Skin epidermis (tissue), 12 donors: ENCODE data around the gene NFIB.

Experiments used
- H3K27ac ChIP-seq, 21 experiments: fragments of 200-600 bp; sonication (generic) in 11 of 21; one replicate each; pipeline ENCODE4 v1.5.0; 2020; ENCODE audit warnings: mild to moderate bottlenecking in 3 of 21, inconsistent platforms in 2 of 21, moderate library complexity in 2 of 21
- H3K4me3 ChIP-seq, 7 experiments: fragments of 200-600 bp; sonication (generic) in 2 of 7; one replicate each; pipeline ENCODE4 v1.5.0; 2020; ENCODE audit warnings: inconsistent platforms in 2 of 7, mild to moderate bottlenecking in 2 of 7, moderate library complexity in 1 of 7

NFIB gene

DNA sequence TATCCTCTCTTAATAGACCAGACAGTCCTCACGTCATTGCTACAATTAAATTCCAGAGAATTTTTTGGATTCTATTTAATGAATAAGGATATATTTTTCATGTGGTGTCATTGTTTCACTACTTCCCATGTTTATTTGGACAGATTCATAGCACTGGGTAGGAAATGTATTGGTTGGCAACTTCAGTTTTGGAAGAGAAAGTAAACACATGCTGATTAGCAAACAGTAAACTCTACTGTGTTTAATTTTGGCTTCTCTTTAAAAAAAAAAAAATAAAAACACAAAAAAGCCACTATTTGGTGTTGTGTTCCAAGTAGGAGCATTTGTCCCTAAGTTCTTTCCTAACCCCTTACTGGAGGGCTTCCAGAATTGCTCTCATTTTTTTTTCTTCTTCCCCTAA, 77.3 kb downstream of the NFIB start:
- Histone ChIP-seq H3K27ac (peak overlapping the region in 6 of 21 experiments; percentile 12 to 51 (median 43)), H3K4me3 (no peak overlapping the region)

DNA sequence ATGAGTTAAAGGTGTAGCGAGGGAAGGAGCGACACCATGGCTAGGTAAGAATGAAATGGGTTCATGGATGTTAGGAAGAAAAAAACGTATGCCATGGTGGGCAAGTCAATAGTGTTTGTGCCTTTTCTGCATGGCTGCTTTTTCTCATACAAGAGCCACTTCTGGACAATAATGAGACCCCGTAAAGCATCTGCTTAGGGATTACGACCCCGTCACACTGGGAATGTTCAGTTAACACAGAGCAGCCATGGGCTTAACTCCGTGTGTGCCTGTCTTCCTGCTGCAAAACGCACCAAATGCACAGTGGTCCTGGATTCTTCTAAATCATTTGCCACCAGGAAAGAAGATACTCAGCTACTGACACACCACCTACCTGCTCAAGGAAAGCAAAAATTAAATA, 81.8 kb downstream of the NFIB start:
- Histone ChIP-seq H3K4me3 (no peak overlapping the region), H3K27ac (no peak overlapping the region)

DNA sequence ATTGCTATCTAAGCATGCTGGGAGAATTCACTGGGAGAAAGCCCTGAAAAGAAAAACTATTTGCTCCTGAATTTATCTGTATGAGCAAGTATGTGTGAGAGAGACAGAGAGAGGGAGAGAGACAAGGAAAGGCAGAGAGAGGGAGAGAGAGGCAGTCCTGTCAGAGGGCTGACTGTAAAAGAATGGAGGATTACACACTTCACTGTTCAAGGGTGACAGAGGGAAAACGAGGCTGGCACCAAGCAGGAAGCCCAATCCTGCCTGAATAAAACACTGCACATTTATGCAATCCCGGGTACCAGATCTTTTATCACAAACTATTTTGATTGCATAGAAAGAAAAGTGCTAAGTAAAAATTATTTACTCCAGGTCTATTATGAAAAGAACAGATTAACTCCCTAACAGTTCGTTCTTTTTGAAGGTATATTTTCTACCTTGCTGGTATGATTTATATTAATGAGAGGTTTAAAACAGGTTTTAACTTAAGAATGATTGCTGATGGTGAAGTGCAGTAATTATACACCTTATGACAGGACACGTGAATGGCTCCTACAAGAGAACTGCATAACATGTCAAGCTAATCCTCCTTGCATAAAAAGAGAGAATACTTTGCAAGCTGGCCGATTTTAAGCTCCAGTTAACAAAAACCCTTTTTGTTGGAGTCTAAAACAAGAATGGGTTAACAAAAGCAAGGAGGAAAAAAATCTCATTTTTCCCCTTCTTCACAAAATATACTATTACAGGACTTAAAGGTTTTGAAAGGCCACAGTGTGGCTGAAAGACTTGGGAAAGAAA, 82.5 kb downstream of the NFIB start:
- Histone ChIP-seq H3K4me3 (no peak overlapping the region), H3K27ac (no peak overlapping the region)

- H3K27ac ChIP-seq, result no peak overlapping the region
- H3K4me3 ChIP-seq, result no peak overlapping the region
Measured at GRCh38 chr9:14228602-14229001, 85.3 kb downstream of the NFIB start.

DNA sequence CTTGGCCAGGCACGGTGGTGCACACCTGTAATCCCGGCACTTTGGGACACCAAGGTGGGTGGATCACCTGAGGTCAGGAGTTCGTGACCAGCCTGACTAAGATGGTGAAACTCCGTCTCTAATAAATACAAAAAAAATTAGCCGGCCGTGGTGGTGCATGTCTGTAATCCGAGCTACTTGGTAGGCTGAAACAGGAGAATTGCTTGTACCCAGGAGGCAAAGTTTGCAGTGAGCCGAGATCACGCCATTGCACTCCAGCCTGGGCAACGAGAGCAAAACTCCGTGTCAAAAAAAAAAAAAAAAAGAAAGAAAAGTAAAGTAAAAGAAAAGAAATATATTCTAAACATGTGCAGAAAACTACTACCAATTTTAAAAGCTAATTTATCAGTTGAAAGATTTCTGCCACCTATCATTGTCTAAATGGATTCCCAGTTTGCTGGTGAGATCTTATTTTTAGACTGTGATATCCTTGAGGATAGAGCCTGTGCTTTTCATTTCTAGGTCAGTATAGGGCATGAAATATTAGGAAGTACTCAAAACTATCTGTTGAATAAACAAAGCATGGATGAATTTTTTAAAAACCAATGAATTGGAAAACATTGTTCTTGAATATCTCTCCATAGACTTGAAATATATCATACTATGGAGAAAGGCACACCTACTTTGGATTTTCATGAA, 86.9 kb downstream of the NFIB start:
- Histone ChIP-seq H3K4me3 (no peak overlapping the region), H3K27ac (no peak overlapping the region)

DNA sequence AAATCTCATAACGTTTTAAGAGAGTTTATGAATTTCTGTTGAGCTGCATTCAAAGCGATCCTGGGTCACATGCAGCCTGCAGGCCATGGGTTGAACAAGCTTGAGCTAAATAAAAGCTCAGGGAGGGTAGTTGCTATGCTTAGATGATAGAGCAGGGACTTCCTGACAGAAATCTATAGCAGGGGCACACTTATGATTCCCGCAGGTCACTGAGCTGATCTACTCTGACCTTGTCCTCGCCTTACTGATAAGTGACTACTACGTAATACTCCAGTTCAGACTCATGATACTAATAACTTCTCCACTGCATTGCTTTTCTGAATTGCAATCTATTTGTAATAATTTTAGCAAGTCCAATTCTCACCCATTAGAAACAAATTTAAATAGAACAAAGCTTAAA, 90.9 kb downstream of the NFIB start:
- H3K4me3 ChIP-seq, result no peak overlapping the region
- H3K27ac ChIP-seq, result no peak overlapping the region

GRCh38 chr9:14222149-14222835, 91.6 kb downstream of the NFIB start:
- Histone ChIP-seq H3K27ac (no peak overlapping the region), H3K4me3 (no peak overlapping the region)

DNA sequence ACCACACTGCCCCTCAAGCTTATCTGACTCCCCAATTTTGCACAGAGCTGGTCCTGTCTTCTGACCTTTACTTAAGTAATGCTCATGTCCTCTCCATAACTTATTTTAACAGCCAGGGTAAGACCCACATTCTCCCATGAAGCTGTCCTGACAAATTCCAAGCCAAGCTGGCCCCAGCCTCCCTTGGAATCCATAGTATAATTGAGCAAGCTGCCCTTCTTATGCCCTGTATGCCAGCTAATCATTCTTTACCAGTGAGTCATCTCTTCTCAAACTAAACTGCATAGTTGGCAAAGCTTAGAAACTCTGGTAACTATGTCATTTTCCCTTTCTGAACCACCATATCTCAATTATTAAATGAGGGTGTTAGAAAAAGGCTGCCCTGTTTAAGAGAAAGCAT, 92.4 kb downstream of the NFIB start:
- Histone ChIP-seq H3K4me3 (no peak overlapping the region), H3K27ac (peak overlapping the region in 1 of 21 experiments; percentile 14)

GRCh38 chr9:14221119-14221518, 92.8 kb downstream of the NFIB start:
- Histone ChIP-seq H3K27ac (no peak overlapping the region), H3K4me3 (no peak overlapping the region)

GRCh38 chr9:14220256-14220655, 93.7 kb downstream of the NFIB start:
- H3K27ac ChIP-seq, result no peak overlapping the region
- no peak overlapping the region for H3K4me3 ChIP-seq

DNA sequence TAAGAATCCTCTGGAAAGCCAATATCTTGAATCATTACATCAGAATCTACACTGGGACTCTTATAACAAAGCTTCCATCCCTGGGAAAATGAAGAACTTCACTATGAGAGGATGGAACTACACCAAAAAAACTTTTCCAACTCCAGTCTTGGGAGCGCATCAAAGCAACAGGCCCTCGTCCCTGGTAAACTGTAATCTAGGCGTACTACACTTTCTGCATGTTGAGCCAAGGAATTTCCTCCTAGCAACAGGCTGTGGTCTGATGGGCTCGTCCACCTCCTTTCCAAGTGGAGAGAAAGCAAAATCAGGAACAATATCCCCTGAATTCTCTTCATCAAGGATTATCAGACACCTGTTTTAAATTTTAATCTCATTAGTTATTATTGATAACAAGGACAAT, 94.1 kb downstream of the NFIB start:
- H3K27ac ChIP-seq, result no peak overlapping the region

GRCh38 chr9:14218253-14218652, 95.7 kb downstream of the NFIB start:
- H3K4me3 ChIP-seq, result no peak overlapping the region
- no peak overlapping the region for H3K27ac ChIP-seq

More for the DNA sequence above, 94.1 kb downstream of the NFIB start:
- H3K4me3 ChIP-seq, result no peak overlapping the region

- H3K27ac ChIP-seq, result no peak overlapping the region
- no peak overlapping the region for H3K4me3 ChIP-seq
Measured at GRCh38 chr9:14216612-14217194, 97.2 kb downstream of the NFIB start.

DNA sequence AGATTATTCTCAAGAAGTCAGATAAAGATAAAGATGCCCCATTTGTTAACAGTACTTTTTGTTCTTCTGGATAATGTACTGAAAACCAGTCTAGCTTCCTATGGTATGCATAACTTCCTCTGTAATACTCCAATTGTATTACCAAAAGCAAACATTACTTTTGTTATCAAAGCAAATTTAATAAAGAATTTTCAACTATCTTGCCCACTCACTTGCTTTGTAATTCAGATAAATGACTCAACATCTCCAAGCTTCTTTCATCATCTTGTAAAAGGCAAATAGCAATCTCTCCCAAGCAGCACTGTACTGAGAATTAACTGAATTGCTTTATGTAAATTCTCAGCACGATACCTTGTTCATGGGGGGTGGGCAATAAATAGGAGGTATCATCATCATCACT, 98.3 kb downstream of the NFIB start:
- H3K4me3 ChIP-seq, result no peak overlapping the region
- H3K27ac ChIP-seq, result no peak overlapping the region

DNA sequence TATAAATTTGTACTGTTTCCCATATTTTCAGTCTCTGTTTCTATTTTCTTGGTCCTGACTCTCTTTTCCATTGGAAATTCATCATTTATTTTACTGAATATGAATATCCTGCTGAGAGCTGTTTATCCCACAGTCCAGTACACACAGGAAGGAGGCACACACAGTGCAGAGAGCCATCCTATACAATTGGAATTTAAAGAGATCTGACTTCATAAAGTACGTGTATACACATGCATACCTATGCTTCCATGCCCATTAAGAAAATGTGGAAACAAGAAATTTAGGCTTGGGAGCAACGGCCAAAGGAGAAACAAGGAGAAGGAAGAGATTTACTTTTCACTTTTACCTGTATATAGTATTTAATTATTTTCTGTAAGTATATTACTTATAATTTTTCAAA, 99.2 kb downstream of the NFIB start:
- H3K27ac ChIP-seq, result no peak overlapping the region
- H3K4me3 ChIP-seq, result no peak overlapping the region

- H3K27ac ChIP-seq, result peak overlapping the region in 1 of 21 experiments; percentile 13
- H3K4me3 ChIP-seq, result no peak overlapping the region
Measured at GRCh38 chr9:14214065-14214684, 99.8 kb downstream of the NFIB start.

DNA sequence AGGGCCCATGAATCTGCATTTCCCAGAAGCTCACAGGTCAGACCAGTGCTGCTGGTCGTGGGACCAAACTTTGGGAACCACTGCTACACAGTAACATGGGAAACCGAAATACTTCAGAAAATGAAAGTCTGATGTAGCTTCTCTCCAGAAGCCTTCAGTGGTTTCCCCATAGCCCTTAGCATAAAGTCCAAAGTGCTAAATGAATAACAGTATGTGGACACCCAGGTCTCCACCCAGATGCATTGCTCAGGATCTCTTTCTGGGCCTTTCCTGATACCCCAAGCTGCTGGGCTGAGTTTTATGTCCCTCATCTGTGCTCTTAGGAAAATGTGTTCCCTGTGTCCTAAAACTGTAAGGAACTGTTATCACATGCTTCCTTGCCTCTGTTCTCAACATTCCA, 100.4 kb downstream of the NFIB start:
- Histone ChIP-seq H3K27ac (peak overlapping the region in 1 of 21 experiments; percentile 34), H3K4me3 (no peak overlapping the region)

- Histone ChIP-seq H3K4me3 (no peak overlapping the region), H3K27ac (peak overlapping the region in 1 of 21 experiments; percentile 34)
Measured at GRCh38 chr9:14212697-14213420, 101.1 kb downstream of the NFIB start.

DNA sequence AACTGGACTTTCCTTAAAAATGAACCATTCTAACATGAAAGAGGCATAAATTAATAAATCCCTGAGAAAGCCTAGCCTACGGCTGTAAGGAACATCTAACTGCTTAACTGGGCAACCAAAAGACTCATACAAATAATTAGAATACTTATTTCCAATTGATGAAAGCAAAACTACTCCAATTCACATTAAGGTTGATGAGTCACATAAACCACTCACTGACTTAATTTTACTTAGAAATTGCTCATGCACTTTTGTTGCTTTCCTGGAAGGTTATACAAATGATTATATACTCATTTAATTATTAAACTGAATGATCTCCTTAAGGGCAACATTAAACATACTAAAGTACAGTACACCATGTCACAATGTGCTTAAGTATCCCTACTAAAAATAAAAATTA, 101.9 kb downstream of the NFIB start:
- Histone ChIP-seq H3K4me3 (no peak overlapping the region), H3K27ac (peak overlapping the region in 1 of 21 experiments; percentile 15)
